T-helper 2 cell (primary cell): Measurements from ENCODE around the gene FREM1.
A peak's percentile ranks its signal among the peaks of the same experiment; 100 is the strongest.

Experiments used
- DNase-seq, 5 experiments: peaks; one replicate each; pipeline versions ENCODE4 v3.0.0 to v3.0.0-alpha.2; 2012 to 2022

The FREM1 gene

DNA sequence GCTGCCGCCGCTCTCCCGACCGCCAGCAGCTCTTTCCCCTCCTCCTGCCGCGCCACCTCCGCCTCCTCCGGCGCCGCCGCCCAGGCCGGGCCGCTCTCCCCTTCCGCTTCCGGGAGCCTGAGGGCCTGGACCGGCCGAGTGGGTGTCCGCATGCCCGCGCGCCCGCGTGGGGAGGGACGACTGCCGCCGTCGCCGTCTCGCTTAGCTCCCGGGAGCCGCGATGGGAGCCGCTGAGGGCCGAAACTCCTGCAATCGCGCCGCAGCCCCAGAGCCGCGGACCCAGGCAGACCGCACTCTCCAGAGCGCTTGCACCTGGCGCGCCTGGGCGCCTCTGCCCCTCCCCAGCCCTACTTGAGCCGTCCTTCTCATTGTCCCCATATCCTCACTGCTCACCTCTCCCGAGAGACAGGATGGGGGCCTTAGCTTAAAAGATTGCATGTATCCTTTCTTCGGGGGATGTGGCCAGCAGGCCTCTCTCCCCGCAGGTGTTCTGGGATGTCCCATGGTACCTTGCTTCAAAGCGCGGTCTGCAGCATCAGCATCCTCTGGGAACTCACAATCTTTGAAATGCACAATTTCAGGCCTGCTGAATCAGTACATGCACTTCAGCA, 216.9 kb downstream of the FREM1 start, which contains the start of gene ZDHHC21:
Gene ZDHHC21 (minus strand): TSS at position 182 of the 611 bp plus-strand sequence. CDS start 19,092 bp downstream, outside the sequence.
- DNase-seq, result peak; percentile 17 to 78 (median 32)

DNA sequence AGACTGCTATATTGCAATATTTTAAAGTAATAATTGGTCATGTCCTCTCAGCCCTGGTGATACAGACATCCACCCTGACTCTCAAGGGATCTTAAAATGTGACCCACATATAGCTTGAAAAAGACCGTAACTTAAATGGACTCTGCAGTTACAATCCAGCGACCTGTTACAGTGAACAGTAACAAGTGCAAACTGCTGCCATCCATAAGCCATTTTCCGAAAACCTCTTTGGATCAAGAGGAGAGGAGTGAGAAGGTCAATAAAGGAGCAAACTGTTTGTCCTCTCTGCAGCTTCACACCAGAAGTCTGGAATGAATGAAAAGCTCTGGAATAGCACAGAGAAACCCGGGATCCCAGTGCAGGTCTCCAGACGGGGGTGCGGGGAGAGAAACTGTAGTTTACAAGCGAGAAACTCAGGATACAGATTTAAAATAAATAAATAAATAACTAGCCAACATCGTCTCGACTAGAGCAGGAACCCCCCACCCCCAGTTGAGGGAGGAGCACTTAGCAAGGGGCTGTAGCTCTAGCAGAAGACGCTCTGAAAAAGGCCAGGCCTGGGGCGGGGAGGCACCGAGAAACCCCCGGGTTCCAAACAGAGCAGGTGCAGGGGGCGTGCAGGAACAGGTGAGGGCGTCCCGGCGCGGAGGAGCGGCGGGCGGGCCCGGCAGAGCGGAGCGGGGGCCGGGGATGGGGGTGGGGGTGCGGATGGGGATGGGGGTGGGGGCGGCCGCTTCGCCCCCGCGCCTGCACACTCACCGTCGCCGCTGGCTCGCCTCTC, 217.6 kb downstream of the FREM1 start:
- DNase-seq, result peak in 2 of 5 experiments; percentile 2 to 12

DNA sequence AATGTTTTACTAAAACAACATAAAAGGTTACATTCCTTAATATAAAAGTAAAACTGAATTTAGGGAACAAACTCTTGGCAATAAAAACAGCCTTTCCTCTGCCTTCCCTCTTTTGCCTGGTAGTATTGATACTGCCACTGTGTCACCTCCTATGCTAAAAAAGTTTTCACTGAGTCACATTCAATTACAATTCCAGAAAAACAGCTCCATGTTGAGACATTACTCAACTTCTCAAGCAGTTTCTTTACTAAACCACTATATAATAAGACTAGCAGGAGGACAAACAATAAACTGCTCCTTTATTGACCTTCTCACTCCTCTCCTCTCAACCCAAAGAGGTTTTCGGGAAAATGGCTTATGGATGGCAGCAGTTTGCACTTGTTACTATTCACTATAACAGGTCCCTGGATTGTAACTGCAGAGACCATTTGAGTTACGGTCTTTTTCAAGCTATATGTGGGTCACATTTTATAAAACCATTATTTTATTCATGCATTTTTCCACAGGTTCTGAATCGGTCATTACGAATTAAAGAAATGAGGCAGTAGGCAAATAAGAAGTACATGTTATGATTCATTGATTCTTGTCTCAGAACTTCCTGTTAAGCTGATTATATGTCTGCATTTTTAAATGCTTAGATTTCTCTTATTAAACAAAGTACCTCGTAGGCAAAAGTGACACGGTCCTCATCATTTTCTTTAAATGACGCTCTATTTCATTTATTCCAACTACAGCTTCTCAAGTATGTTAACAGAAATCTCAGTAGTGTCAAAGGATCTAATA, 219.1 kb downstream of the FREM1 start:
- peak in 1 of 5 experiments; percentile 17 for DNase-seq

DNA sequence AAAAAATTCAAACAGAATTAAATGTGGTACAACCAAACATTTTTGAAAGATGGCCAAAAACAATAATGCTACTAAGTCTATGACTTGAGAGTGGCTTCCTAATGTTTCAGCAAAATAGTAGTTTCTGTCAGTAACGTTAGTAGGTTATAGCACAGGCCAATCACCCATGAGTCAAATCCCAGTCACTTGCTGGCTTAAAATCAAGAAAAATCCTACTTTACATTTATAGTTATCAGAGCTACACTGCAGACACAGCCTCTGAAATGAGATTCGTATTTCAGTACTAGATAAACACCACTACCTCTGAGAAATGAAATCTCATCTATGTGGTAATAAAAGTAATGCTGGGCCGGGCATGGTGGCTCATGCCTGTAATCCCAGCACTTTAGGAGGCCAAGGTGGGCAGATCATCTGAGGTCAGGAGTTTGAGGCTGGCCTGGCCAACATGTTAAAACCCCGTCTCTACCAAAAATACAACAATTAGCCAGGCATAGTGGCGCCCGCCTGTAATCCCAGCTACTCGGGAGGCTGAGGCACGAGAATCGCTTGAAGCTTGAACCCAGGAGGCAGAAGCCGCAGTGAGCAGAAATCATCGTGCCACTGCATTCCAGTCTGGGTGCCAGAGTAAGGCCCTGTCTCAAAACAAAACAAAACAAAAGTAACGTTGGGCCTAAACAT, 223.0 kb downstream of the FREM1 start:
- DNase-seq, result no peak

DNA sequence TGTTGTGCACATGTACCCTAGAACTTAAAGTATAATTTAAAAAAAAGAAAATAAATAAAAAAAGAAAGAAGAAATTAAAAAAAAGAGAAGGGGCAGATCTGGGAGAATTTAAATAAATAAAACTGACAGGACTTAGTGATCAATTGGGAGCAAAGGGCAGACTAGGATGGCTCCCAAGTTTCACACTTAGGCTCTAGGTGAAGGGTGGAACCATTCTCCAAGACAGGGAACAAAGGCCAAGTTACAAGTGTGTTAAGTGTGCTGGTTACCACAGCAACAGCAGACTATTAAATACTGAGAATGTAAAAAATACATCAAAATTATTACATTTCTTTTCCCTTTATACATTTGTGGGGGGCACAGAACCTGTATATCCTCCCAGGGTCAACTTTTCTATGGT, 224.1 kb downstream of the FREM1 start:
- DNase-seq, result no peak
